ENCODE measurements around the gene NCKAP5.

The NCKAP5 gene

DNA sequence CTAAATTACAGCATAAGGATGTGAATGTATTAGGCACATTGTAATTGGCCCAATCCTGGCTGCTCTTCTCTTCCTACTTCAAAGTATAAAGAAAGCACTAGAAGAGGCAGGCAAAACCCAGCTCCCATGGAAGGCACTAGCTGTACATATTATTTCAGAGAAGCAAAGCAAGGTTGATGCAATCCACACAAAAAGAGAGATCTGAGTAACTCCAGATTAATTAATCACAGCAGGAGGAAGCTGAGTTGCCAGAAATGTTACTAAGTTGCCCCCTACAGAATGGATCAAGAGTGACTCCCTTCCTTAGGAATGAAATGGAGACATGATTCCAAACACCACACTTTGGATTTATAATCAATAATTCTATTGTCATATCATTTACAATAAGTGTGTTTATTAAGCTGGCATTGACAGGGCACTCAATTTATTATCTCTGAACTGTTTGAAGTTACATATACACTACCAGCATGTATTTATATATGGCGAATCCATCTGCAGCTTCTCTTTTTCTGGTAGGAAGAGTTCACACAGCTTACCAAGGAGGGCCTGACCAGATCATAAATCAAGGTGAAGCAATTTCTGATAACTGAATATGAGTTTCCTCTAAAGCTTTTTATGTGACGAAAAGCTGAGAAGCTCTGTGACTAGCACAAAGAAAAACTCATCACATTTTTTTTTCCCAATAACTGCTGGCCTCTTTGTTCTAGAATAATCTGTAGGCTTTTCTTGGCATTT is 505.2 kb downstream of the NCKAP5 start:
- DNase-seq = no peak

DNA sequence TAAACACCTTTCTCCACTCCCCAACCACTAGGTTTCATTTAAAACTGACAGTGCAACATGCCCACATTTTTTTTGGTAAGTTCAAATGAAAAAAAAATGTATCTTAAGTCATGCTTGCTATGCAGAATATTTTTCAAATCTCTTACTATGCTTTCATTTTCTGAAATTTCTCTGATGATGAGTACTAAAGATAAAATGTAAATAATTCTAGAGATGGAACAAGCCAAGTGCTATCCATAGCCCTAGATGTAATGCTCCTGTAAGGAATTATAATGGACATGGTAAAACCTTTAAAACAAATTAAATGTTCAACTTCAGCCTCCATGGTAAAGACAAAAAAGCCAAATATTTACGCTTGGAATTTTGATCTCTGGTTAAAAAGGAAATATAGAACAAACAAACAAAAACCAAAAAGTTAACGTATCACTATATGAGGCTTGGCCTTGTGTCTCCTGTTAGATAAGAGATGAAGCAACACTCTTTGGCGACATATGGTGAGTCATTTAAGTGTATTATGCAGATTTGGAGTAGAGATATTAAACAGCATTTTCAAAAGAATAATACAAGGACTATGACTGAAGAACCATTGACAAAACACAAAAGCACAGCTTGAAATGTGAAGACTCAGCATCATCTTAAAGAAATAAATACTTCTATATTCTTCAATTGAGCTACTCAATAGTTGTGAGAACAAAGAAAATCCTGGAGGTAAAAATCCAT is 506.2 kb downstream of the NCKAP5 start:
- DNase-seq = no peak

DNA sequence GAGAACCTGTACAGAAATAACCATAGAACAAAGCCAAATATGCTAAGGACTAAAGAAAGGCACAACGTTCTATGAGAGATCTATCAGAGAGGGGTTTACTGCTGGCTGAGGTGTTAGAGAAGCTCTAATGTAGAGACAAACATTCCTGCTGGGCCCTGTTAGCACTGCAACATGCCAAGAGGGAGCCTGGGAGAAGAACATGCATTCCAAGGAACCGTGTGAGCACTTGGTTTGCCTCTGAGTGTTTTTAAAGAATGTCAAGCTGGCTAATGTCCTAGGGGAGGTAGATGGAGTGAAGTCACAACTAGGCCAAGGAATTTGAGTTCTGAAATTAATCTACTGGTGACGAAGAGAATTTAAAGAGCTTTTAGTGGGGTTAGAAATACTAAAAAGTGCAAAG is 514.0 kb downstream of the NCKAP5 start:
- DNase-seq = no peak

DNA sequence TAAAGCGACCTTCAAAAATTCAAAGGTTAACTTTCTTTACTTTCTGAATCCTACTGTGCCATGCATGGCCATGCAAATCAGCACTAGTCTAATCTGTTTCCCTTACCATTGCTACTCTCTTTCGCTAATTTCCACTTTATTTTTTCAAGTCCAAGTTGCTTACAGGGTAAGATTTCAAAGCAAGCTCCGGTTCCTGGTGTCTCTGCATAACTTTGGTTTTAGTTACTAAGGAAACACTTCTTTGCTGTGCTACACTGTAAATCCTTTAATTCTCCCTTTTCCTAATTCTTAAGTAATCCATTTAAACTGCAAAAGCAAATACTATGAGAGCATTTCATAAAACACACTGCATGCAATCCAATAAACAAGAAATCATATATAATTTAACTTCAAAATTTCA is 514.7 kb downstream of the NCKAP5 start:
- no peak for DNase-seq

DNA sequence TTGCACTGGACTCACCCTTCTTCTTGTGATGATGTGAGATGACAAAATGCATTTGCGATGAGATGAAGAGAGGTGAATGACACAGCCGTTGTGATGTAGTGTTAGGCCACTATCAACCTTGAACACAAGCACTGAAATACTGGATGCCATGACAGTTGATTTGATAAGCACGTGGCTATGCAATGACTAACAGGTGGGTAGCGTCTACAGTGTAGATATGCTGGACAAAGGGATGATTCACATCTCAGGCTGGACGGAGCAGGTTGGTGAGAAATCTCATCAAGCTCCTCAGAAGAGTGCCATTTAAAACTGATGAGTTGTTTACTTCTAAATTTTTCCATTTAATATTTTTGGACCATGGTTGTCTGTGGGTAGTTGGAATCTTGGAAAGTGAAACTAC is 522.5 kb downstream of the NCKAP5 start:
- DNase-seq = no peak

DNA sequence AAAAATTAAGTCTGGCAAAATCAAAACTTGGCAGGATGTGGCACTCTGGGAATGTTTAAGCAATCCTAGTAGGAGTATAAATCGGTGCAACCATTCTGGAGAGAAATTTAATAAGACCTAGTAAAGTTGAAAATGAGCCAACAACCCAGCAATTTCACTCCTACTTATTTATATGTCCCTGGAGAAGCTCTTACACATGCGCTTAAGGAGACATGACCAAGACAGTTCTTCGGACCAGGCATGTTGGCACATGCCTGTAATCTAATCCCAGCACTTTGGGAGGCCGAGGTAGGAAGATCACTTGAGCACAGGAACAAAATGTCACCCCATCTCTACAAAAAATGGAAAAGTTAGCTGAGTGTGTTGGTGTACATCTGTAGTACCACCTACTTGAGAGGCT is 523.7 kb downstream of the NCKAP5 start:
- no peak for DNase-seq

DNA sequence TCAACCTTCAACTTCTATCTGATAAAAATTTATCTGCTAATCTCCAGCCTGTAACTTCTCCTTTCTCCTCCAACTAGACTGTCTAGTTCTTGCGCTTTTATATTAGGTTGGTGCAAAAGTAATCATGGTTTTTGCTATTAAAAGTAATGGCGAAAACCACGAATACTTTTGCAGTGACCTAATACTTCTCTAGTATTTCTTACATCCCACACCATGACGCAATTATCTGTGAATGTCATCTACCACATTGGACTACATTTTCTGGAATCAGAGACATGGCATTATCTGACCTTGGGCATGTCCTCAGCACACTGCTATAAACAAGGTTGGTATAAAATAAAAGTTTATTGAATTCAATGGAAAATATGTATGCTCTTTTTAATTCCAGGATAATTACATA is 528.1 kb downstream of the NCKAP5 start:
- no peak for DNase-seq

DNA sequence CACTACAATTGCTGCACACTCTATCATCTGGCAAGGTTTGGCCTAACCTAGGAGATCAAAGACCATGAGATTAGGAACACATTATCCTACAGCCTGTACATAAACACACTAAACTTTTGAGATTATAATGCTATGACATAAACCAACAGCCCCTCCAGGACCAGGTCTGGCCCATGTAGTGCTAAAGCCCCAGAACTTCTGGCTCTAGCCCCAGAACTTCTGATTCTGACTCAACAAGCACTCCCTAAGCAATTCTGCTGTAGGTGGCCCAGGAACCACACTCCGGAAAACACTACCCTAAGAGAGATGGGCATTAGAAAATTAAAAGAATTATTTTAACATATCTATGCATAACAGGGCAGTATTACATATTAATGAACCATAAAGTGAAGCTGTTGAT is 528.7 kb downstream of the NCKAP5 start:
- DNase-seq = no peak

DNA sequence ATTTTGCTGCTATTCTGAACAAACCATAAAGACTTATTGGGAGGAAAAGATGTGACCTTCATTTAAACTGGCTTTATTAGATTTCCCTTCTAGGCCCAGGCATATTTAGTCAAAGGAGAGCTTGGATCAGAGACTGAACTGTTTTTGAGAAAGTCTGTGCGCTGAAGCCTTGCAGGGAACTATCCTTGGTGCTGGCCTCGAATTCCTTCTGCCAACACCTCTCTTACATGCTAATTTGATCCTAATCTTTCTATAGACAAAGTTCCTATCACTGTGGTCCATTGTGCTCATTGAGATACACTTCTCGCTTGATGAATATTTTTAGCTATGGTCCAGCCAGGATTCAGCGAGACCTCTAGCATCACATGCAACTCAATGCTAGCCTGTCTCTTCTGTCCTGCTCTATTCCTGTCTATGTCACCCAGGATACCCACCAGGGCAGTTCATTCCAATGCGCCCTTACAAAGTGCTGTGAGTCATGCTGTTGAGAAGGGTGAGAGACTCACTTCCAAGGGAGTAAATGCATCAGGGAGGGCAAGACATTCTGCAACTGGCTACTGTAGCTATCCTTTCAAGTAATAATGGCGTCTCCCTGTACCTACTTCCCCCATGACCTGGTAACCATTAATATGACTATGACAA is 541.6 kb downstream of the NCKAP5 start:
- no peak for DNase-seq

DNA sequence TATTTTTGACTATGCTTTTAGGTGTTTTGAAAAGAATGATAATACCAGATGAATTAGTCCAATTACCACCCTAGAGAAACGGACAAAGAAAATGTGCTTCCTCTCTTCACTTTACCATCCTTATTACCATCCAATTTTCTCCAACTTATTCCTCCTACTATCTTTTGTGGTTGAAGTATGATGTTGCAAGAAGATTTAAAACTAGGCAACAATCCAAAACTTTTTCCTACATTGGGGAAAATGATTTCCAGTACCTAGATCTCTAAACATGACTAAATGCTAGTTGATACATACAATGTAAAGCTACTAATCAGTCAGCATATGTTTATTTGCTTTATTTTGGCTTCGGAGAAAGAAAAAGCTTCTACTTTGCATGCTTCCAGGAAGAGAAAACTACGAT is 543.3 kb downstream of the NCKAP5 start:
- DNase-seq = no peak

DNA sequence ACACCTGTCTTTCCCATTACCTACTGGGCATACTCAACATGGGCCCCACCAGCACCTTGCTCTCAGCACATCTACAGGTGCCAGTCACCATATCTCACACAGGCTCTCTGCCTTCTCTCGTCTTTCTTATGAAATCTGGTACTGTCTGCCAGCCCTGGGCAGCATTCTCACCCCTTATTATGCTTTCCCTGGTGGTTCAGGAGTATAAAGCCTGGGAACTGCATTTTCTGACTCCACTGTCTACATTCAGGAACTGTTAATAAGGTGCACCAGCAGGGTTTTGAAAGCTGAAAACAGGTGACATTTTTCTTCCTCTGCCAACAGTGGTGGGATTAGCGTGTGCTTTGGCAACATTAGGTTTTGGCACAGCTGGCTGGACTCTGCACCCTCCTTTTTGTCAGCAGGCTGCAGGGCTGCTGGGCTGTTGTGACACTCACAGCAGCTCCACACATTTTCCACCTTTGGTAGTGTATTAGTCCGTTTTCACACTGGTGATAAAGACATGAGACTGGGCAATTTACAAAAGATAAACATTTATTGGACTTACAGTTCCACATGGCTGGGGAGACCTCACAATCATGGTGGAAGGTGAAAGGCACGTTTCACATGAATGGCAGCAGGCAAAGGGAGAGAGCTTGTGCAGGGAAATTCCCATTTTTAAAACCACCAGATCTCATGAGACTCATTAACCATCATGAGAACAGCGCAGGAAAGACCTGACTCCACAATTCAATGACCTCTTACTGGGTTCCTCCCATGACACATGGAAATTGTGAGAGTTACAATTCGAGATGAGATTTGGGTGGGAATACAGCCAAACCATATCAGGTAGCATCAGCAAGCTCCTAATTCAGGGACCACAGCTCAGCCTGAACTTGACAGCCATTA is 555.2 kb downstream of the NCKAP5 start:
- no peak for DNase-seq

DNA sequence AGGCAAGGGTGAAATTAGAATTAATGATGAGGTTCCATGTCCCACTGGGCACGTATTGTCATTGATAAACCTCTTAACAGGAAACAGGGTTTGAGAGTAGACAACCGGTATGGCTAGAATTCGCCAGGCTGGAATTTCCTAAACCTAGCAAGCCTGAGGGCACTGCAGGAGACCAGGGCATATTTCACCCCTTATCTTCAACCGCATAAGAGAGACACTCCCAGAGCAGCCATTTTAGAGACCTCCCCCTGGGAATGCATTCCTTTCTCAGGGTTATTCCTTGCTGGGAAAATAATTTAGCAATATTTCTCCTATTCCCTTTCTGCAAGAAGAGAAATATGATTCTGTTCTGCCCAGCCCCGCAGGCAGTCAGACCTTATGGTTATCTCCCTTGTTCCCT is 563.6 kb downstream of the NCKAP5 start:
- no peak for DNase-seq

DNA sequence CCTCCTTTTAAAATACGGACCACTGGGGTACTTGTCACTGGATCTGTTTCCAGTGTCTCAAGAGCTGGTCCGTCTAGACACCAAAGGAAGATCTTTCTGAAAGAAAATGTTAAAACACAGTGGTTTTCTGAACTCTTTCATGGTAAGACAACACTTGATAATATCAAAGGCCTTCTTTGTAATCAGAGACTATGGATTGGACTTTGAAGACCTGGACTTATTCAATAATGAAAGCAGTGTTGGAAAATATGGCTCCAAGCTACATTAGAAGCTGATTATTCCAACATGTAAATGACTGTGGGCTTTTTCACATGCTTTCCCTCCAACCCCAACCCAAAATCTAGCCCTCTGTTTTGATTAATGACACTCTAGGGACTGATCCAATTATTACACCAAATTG is 568.8 kb downstream of the NCKAP5 start:
- no peak for DNase-seq

DNA sequence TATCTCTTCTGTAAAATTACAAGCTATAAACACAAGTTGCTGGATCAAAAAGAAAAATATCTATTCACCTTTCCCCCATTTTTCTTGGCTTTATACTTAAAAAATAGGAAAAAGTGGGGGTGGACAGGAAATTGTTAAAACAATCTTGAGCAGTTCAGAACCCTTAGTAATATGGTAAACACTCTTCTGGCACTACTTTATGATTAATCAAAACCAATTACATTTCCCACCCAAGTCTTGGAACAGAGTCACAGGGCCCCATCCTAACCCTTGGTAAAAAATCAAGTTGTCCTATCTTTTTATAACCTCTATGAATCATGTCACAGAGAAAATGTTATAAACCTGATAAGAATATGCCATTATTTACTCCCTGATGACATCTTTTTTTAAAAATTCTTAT is 570.0 kb downstream of the NCKAP5 start:
- DNase-seq = no peak

DNA sequence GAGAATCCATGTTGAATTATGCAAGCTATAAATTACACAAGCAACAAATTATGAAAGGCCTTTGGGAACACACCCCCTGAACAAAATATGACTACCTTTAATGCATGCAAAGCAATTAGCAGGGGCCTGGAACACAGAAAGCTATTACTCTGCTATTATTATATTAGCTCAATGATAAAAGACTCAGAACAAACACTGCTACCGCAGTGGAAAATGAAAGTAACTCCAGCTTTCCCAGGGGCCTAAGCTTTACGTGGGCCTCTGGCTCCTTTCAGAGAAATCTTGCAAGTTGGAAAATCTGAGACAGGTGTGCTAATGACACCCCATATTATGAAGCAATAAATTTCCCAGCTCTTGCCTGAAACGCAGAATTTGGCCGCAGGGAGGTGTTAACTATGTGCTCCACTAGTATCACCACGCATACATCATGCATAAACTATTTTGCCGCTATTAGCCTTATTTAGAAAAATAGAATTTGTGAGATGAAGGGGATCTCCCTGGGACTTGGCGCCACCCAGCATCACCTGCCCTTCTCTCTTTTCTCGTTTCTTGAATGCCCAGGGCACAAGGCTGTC is 576.7 kb downstream of the NCKAP5 start:
- no peak for DNase-seq

DNA sequence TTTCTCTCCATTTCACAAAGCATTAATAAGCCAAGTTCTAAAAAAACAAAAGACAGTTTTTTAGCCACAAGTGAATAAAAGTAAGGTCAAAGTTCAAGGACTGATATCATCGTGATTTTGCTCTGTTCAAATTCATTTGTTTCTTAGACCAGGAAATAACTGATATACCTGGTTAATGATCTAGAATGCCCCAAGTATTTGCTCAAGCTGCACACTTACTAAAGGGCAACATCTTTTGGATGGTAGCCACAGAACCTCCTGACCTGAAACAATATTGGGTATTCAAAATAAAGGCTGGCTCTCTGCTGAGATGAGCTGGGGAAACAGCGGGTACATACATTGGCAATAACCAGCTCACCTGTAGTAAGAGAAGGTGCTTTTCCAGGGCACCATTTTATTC is 583.5 kb downstream of the NCKAP5 start:
- DNase-seq = no peak

DNA sequence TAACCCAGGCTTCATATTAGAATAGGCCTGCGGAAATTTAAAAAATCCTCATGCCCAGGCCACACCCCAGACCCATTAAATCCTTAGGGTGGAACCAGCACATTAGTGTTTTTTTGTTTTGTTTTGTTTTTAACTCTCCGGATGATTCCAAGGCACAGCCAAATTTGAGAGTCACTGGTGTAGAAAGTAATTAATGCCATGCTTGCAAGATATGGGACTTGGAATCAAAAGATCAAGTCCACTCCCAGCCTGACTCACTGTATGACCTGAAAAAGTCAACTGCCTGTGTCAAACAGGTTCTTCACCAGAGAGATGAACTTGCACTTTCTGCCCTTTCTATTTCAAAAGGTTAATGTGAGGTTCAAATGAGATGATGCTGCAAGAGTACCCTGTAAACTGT is 588.0 kb downstream of the NCKAP5 start:
- no peak for DNase-seq

DNA sequence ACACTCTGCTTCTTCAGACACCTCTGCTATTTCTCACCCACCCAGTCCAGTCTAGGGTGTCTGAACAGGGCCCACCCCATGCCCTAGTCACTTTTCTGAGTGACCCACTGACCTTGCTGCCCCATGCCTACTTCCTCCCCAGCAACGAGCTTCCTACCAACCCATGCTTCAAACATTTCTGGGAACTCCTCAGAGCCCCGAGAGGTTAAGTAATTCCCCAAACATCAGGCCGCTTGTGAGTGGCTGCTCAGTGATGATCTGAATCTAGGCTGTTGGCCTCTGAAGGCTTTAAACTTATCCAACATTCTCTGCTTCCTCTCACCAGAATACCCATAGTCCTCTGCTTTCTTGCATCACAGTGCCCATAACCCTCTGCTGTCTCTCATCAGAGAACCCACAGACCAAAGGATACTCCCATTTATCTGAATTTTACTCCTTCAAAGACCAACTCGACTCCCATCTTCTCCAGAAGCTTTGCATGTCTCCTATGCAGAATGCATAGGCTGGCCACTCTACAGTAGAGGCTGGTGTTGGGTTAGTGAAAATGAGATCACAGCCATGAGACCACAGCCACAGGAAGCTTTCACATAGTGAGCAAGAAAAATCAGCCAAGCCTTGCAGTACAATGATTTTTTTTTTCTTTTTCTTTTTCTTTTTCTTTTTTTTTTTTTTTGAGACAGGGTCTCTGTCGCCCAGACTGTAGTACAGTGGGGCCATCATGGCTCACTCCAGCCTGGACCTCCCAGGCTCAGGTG is 588.7 kb downstream of the NCKAP5 start:
- DNase-seq = no peak

DNA sequence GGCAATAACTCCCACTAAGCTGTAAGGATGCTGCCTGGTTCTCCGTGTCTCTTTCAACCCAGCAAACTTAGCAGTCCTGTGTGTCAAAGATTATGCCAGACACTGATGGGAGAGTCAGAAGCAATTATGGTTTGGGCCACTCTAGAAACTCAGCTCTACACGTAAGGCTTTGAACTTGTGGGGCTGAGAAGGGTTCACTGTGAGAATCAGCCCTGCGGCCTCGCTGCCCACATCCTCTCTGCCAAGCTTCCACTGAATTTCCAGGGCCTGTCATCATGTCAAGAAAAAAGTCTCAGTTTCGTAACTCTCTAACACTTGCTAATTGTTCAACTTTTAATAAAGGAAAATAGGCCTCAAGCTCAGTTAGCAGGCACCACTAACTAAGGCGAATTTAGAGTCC is 589.4 kb downstream of the NCKAP5 start:
- DNase-seq = no peak

DNA sequence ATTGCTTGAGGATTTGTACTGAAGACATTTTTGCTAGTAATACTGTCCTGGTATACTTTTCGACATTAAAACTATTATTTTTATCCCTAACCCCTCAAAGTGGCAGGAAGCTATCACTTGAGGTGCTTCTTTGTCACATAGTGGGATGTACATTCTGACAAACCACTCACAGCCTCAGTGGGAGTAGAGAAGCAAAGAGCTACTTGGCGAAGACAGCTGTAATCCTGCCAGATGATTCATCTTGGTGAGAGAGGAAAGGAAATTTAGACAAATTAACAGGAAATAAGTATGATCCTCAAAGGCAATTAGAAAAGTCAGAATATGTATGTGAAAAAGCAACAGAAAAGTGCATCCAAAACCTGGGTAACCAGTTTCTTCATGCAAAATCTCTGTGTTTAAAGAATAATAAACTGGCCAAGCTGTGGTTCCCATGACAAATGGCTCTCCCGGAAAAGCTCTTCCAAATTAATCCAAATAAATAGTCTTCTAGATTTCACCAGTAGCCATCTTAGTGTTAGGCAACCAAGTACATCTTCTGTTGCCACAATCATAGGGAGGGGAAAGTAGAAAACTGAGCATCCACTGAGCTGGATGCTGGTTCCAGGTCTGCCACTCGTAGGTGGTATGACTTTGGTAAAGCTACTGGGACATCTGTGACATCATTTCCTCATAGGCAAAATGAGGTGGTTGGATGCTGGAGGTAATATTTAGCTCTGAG is 590.3 kb downstream of the NCKAP5 start:
- no peak for DNase-seq
